Uterine smooth muscle cell (primary cell): ENCODE data around the gene KRT84. TPM values are rescaled to one million over a fixed set of nuclear protein-coding genes. Genes with fewer than 3 reads are reported as not detected.

Source experiments
- total RNA-seq: library from RNA; depleted of rRNA; stranded (reverse); fragments of >200 nt; gene quantifications from 2 replicates; pipeline ENCODE4 v1.2.3, GENCODE V29; 2014

The KRT84 gene, protein sequence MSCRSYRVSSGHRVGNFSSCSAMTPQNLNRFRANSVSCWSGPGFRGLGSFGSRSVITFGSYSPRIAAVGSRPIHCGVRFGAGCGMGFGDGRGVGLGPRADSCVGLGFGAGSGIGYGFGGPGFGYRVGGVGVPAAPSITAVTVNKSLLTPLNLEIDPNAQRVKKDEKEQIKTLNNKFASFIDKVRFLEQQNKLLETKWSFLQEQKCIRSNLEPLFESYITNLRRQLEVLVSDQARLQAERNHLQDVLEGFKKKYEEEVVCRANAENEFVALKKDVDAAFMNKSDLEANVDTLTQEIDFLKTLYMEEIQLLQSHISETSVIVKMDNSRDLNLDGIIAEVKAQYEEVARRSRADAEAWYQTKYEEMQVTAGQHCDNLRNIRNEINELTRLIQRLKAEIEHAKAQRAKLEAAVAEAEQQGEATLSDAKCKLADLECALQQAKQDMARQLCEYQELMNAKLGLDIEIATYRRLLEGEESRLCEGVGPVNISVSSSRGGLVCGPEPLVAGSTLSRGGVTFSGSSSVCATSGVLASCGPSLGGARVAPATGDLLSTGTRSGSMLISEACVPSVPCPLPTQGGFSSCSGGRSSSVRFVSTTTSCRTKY
- not detected in 2 replicates for total RNA-seq

DNA sequence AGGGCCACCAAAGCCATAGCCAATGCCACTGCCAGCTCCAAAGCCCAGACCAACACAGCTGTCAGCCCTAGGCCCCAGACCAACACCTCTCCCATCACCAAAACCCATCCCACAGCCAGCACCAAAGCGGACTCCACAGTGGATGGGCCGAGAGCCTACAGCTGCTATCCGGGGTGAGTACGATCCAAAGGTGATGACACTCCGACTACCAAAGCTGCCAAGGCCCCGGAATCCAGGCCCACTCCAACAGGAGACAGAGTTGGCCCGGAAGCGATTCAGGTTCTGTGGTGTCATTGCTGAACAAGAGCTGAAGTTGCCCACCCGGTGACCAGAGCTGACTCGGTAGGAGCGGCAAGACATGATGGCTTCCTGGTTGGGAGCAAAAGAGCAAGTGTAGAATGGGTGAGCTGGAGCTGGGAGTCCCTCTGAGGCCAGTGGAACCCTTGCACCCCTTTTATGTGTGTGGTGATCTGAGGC is at the start of gene KRT84:
TSS of gene KRT84 (minus strand) at position 427 of the 477 bp plus-strand sequence. CDS start at position 360, 67 bp downstream.

DNA sequence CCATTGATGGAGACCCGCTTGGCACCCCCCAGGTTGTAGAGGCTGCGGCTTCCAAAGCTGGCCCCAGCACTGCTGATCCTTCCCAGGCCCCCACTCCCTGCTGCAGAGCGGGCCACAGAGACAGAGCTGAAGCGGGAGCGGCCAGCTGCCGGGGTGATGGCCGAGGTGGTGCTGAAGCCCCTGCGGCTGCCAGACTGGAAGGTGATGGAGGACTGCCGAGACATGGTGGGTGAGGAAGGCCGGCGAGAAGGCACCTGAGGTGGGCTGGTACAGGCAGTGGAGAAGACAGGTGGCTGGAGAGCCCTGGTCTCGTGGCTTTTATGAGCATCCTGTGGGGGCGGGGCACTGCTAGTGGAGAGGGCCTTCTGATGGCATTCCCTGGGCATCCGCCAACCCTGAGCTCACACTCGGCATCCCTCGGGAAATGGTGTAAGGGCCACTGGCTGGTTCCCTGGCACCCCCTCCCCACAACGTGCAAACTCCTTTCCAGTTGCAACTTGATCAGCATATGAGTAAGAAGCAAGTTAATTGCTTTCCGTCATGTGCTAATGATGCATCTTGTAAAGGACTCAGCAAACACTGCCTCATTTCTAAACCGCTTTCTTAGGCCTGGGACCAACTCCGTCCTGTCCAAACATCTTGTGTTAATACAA is 48.8 kb upstream of the KRT84 start, which contains the start of gene KRT75:
TSS of gene KRT75 (minus strand) at position 291 of the 653 bp plus-strand sequence. CDS start at position 224, 67 bp downstream.

DNA sequence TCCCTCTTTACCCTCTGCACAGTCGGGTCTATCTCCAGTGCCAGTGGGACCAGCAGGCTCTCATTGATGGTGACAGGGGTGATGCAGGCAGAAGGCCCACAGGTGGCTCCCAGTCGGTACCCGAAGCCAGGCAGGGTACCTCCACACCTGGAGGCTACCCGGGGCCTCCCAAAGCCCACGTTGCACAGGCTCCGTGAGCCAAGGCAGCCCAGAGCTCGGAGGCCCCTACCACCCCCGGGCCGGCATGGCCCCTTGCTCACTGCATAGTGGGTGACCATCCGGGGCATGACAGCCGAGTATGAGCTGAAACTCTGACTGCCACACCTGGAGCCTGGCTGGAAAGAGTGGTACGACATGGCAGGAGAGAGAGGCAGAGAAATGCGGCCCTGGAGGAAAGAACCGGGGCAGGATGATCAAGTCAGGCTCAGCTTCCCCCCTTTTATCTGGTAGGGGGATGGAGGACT is 20.5 kb upstream of the KRT84 start, which contains the start of gene KRT82:
TSS of gene KRT82 (minus strand) at position 414 of the 464 bp plus-strand sequence. CDS start at position 356, 58 bp downstream.

DNA sequence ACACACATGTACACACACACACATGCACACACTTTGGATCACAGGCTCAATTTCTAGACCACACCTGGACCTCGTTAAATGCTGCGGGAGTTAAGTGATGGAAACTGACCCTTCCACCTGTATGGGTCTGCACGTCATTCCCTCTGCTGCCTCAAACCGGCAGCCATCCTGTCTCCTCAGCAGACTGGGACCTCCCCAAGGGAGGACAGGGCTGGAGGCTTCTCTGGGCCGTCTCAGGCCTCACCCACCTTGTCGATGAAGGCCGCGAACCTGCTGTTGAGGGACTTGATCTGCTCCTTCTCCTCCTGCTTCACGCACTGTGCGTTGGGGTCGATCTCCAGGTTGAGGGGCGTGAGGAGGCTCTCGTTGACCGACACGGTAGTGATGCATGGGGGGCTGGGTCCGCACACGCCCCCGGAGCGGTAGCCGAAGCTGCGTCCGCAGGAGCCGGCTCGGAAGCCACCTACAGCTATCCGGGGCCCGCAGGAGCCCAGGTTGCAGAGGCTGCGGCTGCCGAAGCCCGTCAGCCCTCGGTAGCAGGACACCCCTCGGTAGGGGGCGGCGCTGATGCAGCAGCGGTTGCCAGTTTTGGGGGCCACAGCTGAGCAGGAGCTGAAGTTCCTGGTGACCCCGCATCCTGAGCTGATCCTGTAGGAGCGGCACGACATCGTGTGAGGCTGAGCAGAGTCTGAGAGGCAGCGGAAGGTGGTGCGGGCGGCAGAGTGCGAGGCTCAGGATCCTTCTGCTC is 18.5 kb downstream of the KRT84 start, which contains the start of gene KRT85:
TSS of gene KRT85 (minus strand) at position 744 of the 748 bp plus-strand sequence. CDS start at position 668, 76 bp downstream.

Other genes with a start within 250 kb of the KRT84 start
- 0.11 and 0.25 TPM in 2 replicates for gene KRT80, start 193.6 kb downstream of the KRT84 start, total RNA-seq
- gene KRT7, start 152.4 kb downstream of the KRT84 start, total RNA-seq = 0.66 and 2.2 TPM in 2 replicates
- gene KRT86, start 111.0 kb downstream of the KRT84 start, total RNA-seq = under 0.01 TPM in 1 of 2 replicates, not detected in the other
- gene KRT81, start 94.1 kb downstream of the KRT84 start, total RNA-seq = under 0.01 TPM in 1 of 2 replicates, not detected in the other
- gene KRT83, start 64.3 kb downstream of the KRT84 start, total RNA-seq = not detected in 2 replicates
- gene KRT85, start 18.2 kb downstream of the KRT84 start, total RNA-seq = not detected in 2 replicates
- not detected in 2 replicates for gene KRT82, start 20.7 kb upstream of the KRT84 start, total RNA-seq
- gene KRT75, start 48.7 kb upstream of the KRT84 start, total RNA-seq = not detected in 2 replicates
- under 0.01 TPM in 1 of 2 replicates, not detected in the other for gene KRT6B, start 66.5 kb upstream of the KRT84 start, total RNA-seq
- not detected in 2 replicates for gene KRT6C, start 88.2 kb upstream of the KRT84 start, total RNA-seq
- gene KRT6A, start 107.6 kb upstream of the KRT84 start, total RNA-seq = not detected in 2 replicates
- 0.22 TPM in 1 of 2 replicates, not detected in the other for gene KRT5, start 134.7 kb upstream of the KRT84 start, total RNA-seq
- gene KRT71, start 167.5 kb upstream of the KRT84 start, total RNA-seq = not detected in 2 replicates
- not detected in 2 replicates for gene KRT74, start 188.2 kb upstream of the KRT84 start, total RNA-seq
- gene KRT72, start 215.8 kb upstream of the KRT84 start, total RNA-seq = not detected in 2 replicates
- not detected in 2 replicates for gene KRT73, start 232.9 kb upstream of the KRT84 start, total RNA-seq